ENCODE data around the gene GNL2.
"Not testable (repeated sequence)": the region's sequence is repeated elsewhere in the genome, so short reads cannot be mapped to it uniquely, and the experiment has no call there.

- not testable (repeated sequence) for TF ChIP-seq EZH2 (IDR thresholded peaks at IDR 0.05; ENCODE audit: low read length); CTCF (optimal IDR thresholded peaks at IDR 0.05 in 1 of 3, IDR thresholded peaks at IDR 0.05 in 1 of 3, conservative IDR thresholded peaks at IDR 0.05 in 1 of 3; ENCODE audit: extremely low read depth in 1 of 3, insufficient read depth in 2 of 3, low read length in 3 of 3)
Measured at GRCh38 chr1:37532418-37533156, 63.1 kb downstream of the GNL2 start.
